Smooth muscle cell (in vitro differentiated cells): ENCODE measurements around the gene NIT1. TPM values are rescaled to one million over a fixed set of nuclear protein-coding genes. Genes with fewer than 3 reads are reported as not detected.

Experiments
- DNase-seq: peaks from one replicate; lab custom pipeline; 2025; ENCODE audit not compliant: unreplicated experiment; lab: John Stamatoyannopoulos, UW
- H2AFZ ChIP-seq: fragments of 200-600 bp; sonication (generic); 2 replicates; pipeline ENCODE4 v1.6.0; 2016; ENCODE audit warnings: antibody characterized with exemption, low read depth, mild to moderate bottlenecking
- H3F3A ChIP-seq: fragments of 200-600 bp; sonication (generic); 2 replicates; pipeline ENCODE4 v1.6.0; 2017; ENCODE audit warnings: antibody characterized with exemption, low read depth
- H3K27ac ChIP-seq: fragments of 200-600 bp; sonication (generic); 2 replicates; pipeline ENCODE4 v1.5.1; 2016; ENCODE audit warnings: low read depth, mild to moderate bottlenecking
- H3K27me3 ChIP-seq: fragments of 200-600 bp; sonication (generic); 2 replicates; pipeline ENCODE4 v1.6.1; 2016; ENCODE audit warnings: low read depth, mild to moderate bottlenecking
- H3K36me3 ChIP-seq: fragments of 200-600 bp; sonication (generic); 2 replicates; pipeline ENCODE4 v1.5.1; 2016; ENCODE audit warnings: low read depth
- H3K4me1 ChIP-seq: fragments of 200-600 bp; sonication (generic); 2 replicates; pipeline ENCODE4 v1.5.1; 2016; ENCODE audit warnings: low read depth
- H3K4me2 ChIP-seq: fragments of 200-600 bp; sonication (generic); 2 replicates; pipeline ENCODE4 v1.6.0; 2016; ENCODE audit warnings: mild to moderate bottlenecking
- H3K4me3 ChIP-seq: fragments of 200-600 bp; sonication (generic); 2 replicates; pipeline ENCODE4 v1.5.1; 2016; ENCODE audit warnings: mild to moderate bottlenecking
- H3K79me2 ChIP-seq: fragments of 200-600 bp; sonication (generic); 2 replicates; pipeline ENCODE4 v1.6.0; 2016; ENCODE audit warnings: low read depth, mild to moderate bottlenecking
- H3K9ac ChIP-seq: fragments of 200-600 bp; sonication (generic); 2 replicates; pipeline ENCODE4 v1.6.0; 2016; ENCODE audit warnings: low read depth
- H3K9me3 ChIP-seq: fragments of 200-600 bp; sonication (generic); replicated peaks from 2 replicates; pipeline ENCODE4 v1.5.1; 2016; ENCODE audit warnings: low read depth
- H4K20me1 ChIP-seq: fragments of 200-600 bp; sonication (generic); 2 replicates; pipeline ENCODE4 v1.6.0; 2016; ENCODE audit warnings: low read depth
- CTCF ChIP-seq: fragments of 200-600 bp; sonication (generic); IDR thresholded peaks from 2 replicates; pipeline ENCODE4 v1.5.1; 2017; ENCODE audit warnings: borderline replicate concordance, mild to moderate bottlenecking, antibody characterized with exemption; ENCODE audit not compliant: insufficient read depth, poor library complexity, severe bottlenecking
- WGBS: methylation state at CpG from one replicate; pipeline ENCODE4 v1.1.7; 2016; ENCODE audit warnings: low lambda C conversion rate; 5-methylcytosine and 5-hydroxymethylcytosine counted together
- polyA plus RNA-seq: library from polyadenylated mRNA; unstranded; fragments of >200 nt; fragmentation: Nextera tagmentation; extraction: Ambion mirVana; gene quantifications from 2 replicates; pipeline ENCODE4 v1.2.1, GENCODE V29; 2016
- total RNA-seq: library from RNA; depleted of rRNA; stranded (reverse); fragments of >200 nt; gene quantifications from 2 replicates; pipeline ENCODE4 v1.2.3, GENCODE V29; 2014

The NIT1 gene
- total and polyA plus RNA-seq, 2 experiments from 2014 or later, result 33.6 to 37.6 TPM

GRCh38 chr1:161091796-161092507, 26.0 kb upstream of the NIT1 start:
- peak overlapping the region; percentile 28 for H3K4me2 ChIP-seq
- no peaks in the 10 kb centered on the region for H4K20me1 ChIP-seq
- no peaks in the 10 kb centered on the region for H3K9me3 ChIP-seq
- TF ChIP-seq CTCF, result no peak
- H3K4me1 ChIP-seq, result peaks cover 2% of the 10 kb centered on the region
- 50% methylated on average over 7 of the region's 7 CpGs for whole genome bisulfite sequencing
- peaks cover 8% of the 10 kb centered on the region for H3F3A ChIP-seq
- H3K4me3 ChIP-seq, result no peak overlapping the region
- H3K9ac ChIP-seq, result no peak overlapping the region
- no peak for DNase-seq
- no peaks in the 10 kb centered on the region for H3K79me2 ChIP-seq
- H3K36me3 ChIP-seq, result no peaks in the 10 kb centered on the region
- H3K27me3 ChIP-seq, result no peaks in the 10 kb centered on the region
- H3K27ac ChIP-seq, result peak overlapping the region; percentile 71
- no peak overlapping the region for H2AFZ ChIP-seq

DNA sequence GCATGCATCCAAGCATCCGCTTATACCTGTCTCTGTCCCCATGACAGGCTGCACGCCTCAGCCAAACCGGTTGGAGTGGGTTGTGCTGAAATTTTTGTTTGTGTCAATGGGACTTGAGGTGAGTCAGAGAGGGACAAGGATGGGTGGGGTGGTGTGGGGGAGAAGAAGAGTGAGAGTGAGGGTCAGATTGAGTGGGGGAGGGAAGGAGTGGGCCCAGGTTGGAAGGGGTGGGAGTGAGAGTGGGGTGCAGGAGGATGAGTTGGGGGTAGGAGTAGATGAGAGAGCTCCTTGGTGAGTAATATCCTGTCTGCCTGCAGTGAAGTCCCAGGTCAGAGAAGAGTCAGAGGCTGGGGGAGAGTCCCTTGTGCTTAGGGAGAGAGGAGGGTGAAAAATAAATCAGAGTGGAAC, 25.3 kb upstream of the NIT1 start:
- Histone ChIP-seq H3K9me3 (no peaks in the 10 kb centered on the region), H3K4me1 (peaks cover 7% of the 10 kb centered on the region), H3K27ac (peak overlapping the region; percentile 71), H4K20me1 (no peaks in the 10 kb centered on the region), H3K36me3 (no peaks in the 10 kb centered on the region), H2AFZ (no peak overlapping the region), H3K4me2 (peak overlapping the region; percentile 28), H3K27me3 (no peaks in the 10 kb centered on the region), H3K4me3 (no peak overlapping the region), H3K79me2 (no peaks in the 10 kb centered on the region), H3F3A (peaks cover 9% of the 10 kb centered on the region), H3K9ac (no peak overlapping the region)
- DNase-seq, result no peak
- no peak for TF ChIP-seq CTCF
- 44% methylated on average over 3 of the region's 3 CpGs for WGBS

GRCh38 chr1:161094481-161094880, 23.4 kb upstream of the NIT1 start:
- Histone ChIP-seq H3K4me1 (peaks cover 7% of the 10 kb centered on the region), H4K20me1 (no peaks in the 10 kb centered on the region), H2AFZ (no peak overlapping the region), H3K79me2 (no peaks in the 10 kb centered on the region), H3K4me2 (no peak overlapping the region), H3F3A (peaks cover 9% of the 10 kb centered on the region), H3K27me3 (no peaks in the 10 kb centered on the region), H3K4me3 (no peak overlapping the region), H3K36me3 (no peaks in the 10 kb centered on the region), H3K9ac (no peak overlapping the region), H3K27ac (no peak overlapping the region), H3K9me3 (no peaks in the 10 kb centered on the region)
- TF ChIP-seq CTCF, result no peak
- DNase-seq, result no peak
- 97% methylated on average over 14 of the region's 14 CpGs for WGBS

- Histone ChIP-seq H3K9ac (no peak overlapping the region), H3F3A (peaks cover 16% of the 10 kb centered on the region), H3K36me3 (no peaks in the 10 kb centered on the region), H3K4me1 (peaks cover 7% of the 10 kb centered on the region), H3K4me3 (no peak overlapping the region), H4K20me1 (no peaks in the 10 kb centered on the region), H3K9me3 (no peaks in the 10 kb centered on the region), H3K27ac (no peak overlapping the region), H2AFZ (no peak overlapping the region), H3K4me2 (no peak overlapping the region), H3K79me2 (no peaks in the 10 kb centered on the region), H3K27me3 (no peaks in the 10 kb centered on the region)
- WGBS, result 88% methylated on average over 6 of the region's 6 CpGs
- no peak for DNase-seq
- TF ChIP-seq CTCF, result no peak
Measured at GRCh38 chr1:161095230-161095629, 22.7 kb upstream of the NIT1 start.
